ENCODE data around the gene CCDC179.

Gene CCDC179

GRCh38 chr11:22809893-22810292 is 50.4 kb downstream of the CCDC179 start:
- Histone ChIP-seq H3K9me3 (ENCODE audit: control insufficient read depth in 2 of 2, low read length in 2 of 2) (peaks cover 0 to 3% of the 10 kb centered on the region in 2 donors), H3K27me3 (ENCODE audit: control insufficient read depth in 2 of 2, insufficient read depth in 2 of 2, low read length in 2 of 2) (no peaks in the 10 kb centered on the region), H3K27ac (ENCODE audit: low read depth in 2 of 2, low read length in 2 of 2) (no peak overlapping the region), H3K4me3 (ENCODE audit: low read length in 2 of 2) (no peak overlapping the region), H3K36me3 (ENCODE audit: control insufficient read depth in 2 of 2, insufficient read depth in 2 of 2, low read length in 2 of 2) (no peaks in the 10 kb centered on the region), H3K9ac (ENCODE audit: low read depth in 1 of 2, low read length in 2 of 2) (no peak overlapping the region), H3K4me1 (ENCODE audit: control insufficient read depth in 2 of 2, insufficient read depth in 2 of 2, low read length in 2 of 2) (no peaks in the 10 kb centered on the region)

GRCh38 chr11:22808571-22809197 is 51.6 kb downstream of the CCDC179 start:
- Histone ChIP-seq H3K9ac (ENCODE audit: low read depth in 1 of 2, low read length in 2 of 2) (no peak overlapping the region), H3K4me3 (ENCODE audit: low read length in 2 of 2) (no peak overlapping the region), H3K36me3 (ENCODE audit: control insufficient read depth in 2 of 2, insufficient read depth in 2 of 2, low read length in 2 of 2) (no peaks in the 10 kb centered on the region), H3K27ac (ENCODE audit: low read depth in 2 of 2, low read length in 2 of 2) (no peak overlapping the region), H3K4me1 (ENCODE audit: control insufficient read depth in 2 of 2, insufficient read depth in 2 of 2, low read length in 2 of 2) (no peaks in the 10 kb centered on the region), H3K9me3 (ENCODE audit: control insufficient read depth in 2 of 2, low read length in 2 of 2) (peaks cover 0 to 3% of the 10 kb centered on the region in 2 donors), H3K27me3 (ENCODE audit: control insufficient read depth in 2 of 2, insufficient read depth in 2 of 2, low read length in 2 of 2) (no peaks in the 10 kb centered on the region)

GRCh38 chr11:22807855-22808570 is 52.3 kb downstream of the CCDC179 start:
- Histone ChIP-seq H3K4me1 (ENCODE audit: control insufficient read depth in 2 of 2, insufficient read depth in 2 of 2, low read length in 2 of 2) (no peaks in the 10 kb centered on the region), H3K27ac (ENCODE audit: low read depth in 2 of 2, low read length in 2 of 2) (no peak overlapping the region), H3K9me3 (ENCODE audit: control insufficient read depth in 2 of 2, low read length in 2 of 2) (peaks cover 0 to 3% of the 10 kb centered on the region in 2 donors), H3K36me3 (ENCODE audit: control insufficient read depth in 2 of 2, insufficient read depth in 2 of 2, low read length in 2 of 2) (no peaks in the 10 kb centered on the region), H3K4me3 (ENCODE audit: low read length in 2 of 2) (no peak overlapping the region), H3K27me3 (ENCODE audit: control insufficient read depth in 2 of 2, insufficient read depth in 2 of 2, low read length in 2 of 2) (no peaks in the 10 kb centered on the region), H3K9ac (ENCODE audit: low read depth in 1 of 2, low read length in 2 of 2) (no peak overlapping the region)

- Histone ChIP-seq H3K4me3 (ENCODE audit: low read length in 2 of 2) (no peak overlapping the region), H3K36me3 (ENCODE audit: control insufficient read depth in 2 of 2, insufficient read depth in 2 of 2, low read length in 2 of 2) (no peaks in the 10 kb centered on the region), H3K9ac (ENCODE audit: low read depth in 1 of 2, low read length in 2 of 2) (no peak overlapping the region), H3K4me1 (ENCODE audit: control insufficient read depth in 2 of 2, insufficient read depth in 2 of 2, low read length in 2 of 2) (no peaks in the 10 kb centered on the region), H3K27ac (ENCODE audit: low read depth in 2 of 2, low read length in 2 of 2) (no peak overlapping the region), H3K27me3 (ENCODE audit: control insufficient read depth in 2 of 2, insufficient read depth in 2 of 2, low read length in 2 of 2) (no peaks in the 10 kb centered on the region), H3K9me3 (ENCODE audit: control insufficient read depth in 2 of 2, low read length in 2 of 2) (peaks cover 0 to 3% of the 10 kb centered on the region in 2 donors)
Measured at GRCh38 chr11:22807391-22807790, 52.9 kb downstream of the CCDC179 start.

- Histone ChIP-seq H3K27me3 (ENCODE audit: control insufficient read depth in 2 of 2, insufficient read depth in 2 of 2, low read length in 2 of 2) (no peaks in the 10 kb centered on the region), H3K27ac (ENCODE audit: low read depth in 2 of 2, low read length in 2 of 2) (no peak overlapping the region), H3K4me3 (ENCODE audit: low read length in 2 of 2) (no peak overlapping the region), H3K9ac (ENCODE audit: low read depth in 1 of 2, low read length in 2 of 2) (no peak overlapping the region), H3K4me1 (ENCODE audit: control insufficient read depth in 2 of 2, insufficient read depth in 2 of 2, low read length in 2 of 2) (no peaks in the 10 kb centered on the region), H3K36me3 (ENCODE audit: control insufficient read depth in 2 of 2, insufficient read depth in 2 of 2, low read length in 2 of 2) (no peaks in the 10 kb centered on the region), H3K9me3 (ENCODE audit: control insufficient read depth in 2 of 2, low read length in 2 of 2) (no peaks in the 10 kb centered on the region)
Measured at GRCh38 chr11:22802861-22803260, 57.4 kb downstream of the CCDC179 start.

GRCh38 chr11:22800482-22800881 is 59.8 kb downstream of the CCDC179 start:
- no peaks in the 10 kb centered on the region for H3K27me3 ChIP-seq (ENCODE audit: control insufficient read depth in 2 of 2, insufficient read depth in 2 of 2, low read length in 2 of 2)
- no peaks in the 10 kb centered on the region for H3K9me3 ChIP-seq (ENCODE audit: control insufficient read depth in 2 of 2, low read length in 2 of 2)
- no peaks in the 10 kb centered on the region for H3K36me3 ChIP-seq (ENCODE audit: control insufficient read depth in 2 of 2, insufficient read depth in 2 of 2, low read length in 2 of 2)
- H3K4me3 ChIP-seq (ENCODE audit: low read length in 2 of 2), result no peak overlapping the region
- no peak overlapping the region for H3K27ac ChIP-seq (ENCODE audit: low read depth in 2 of 2, low read length in 2 of 2)
- no peaks in the 10 kb centered on the region for H3K4me1 ChIP-seq (ENCODE audit: control insufficient read depth in 2 of 2, insufficient read depth in 2 of 2, low read length in 2 of 2)
- no peak overlapping the region for H3K9ac ChIP-seq (ENCODE audit: low read depth in 1 of 2, low read length in 2 of 2)

- H3K4me1 ChIP-seq (ENCODE audit: control insufficient read depth in 2 of 2, insufficient read depth in 2 of 2, low read length in 2 of 2), result no peaks in the 10 kb centered on the region
- no peak overlapping the region for H3K4me3 ChIP-seq (ENCODE audit: low read length in 2 of 2)
- H3K9ac ChIP-seq (ENCODE audit: low read depth in 1 of 2, low read length in 2 of 2), result no peak overlapping the region
- H3K9me3 ChIP-seq (ENCODE audit: control insufficient read depth in 2 of 2, low read length in 2 of 2), result no peaks in the 10 kb centered on the region
- H3K36me3 ChIP-seq (ENCODE audit: control insufficient read depth in 2 of 2, insufficient read depth in 2 of 2, low read length in 2 of 2), result no peaks in the 10 kb centered on the region
- H3K27ac ChIP-seq (ENCODE audit: low read depth in 2 of 2, low read length in 2 of 2), result no peak overlapping the region
- no peaks in the 10 kb centered on the region for H3K27me3 ChIP-seq (ENCODE audit: control insufficient read depth in 2 of 2, insufficient read depth in 2 of 2, low read length in 2 of 2)
Measured at GRCh38 chr11:22798901-22799300, 61.4 kb downstream of the CCDC179 start.

GRCh38 chr11:22797047-22797446 is 63.2 kb downstream of the CCDC179 start:
- no peaks in the 10 kb centered on the region for H3K4me1 ChIP-seq (ENCODE audit: control insufficient read depth in 2 of 2, insufficient read depth in 2 of 2, low read length in 2 of 2)
- H3K4me3 ChIP-seq (ENCODE audit: low read length in 2 of 2), result no peak overlapping the region
- H3K27ac ChIP-seq (ENCODE audit: low read depth in 2 of 2, low read length in 2 of 2), result no peak overlapping the region
- no peak overlapping the region for H3K9ac ChIP-seq (ENCODE audit: low read depth in 1 of 2, low read length in 2 of 2)
- no peaks in the 10 kb centered on the region for H3K27me3 ChIP-seq (ENCODE audit: control insufficient read depth in 2 of 2, insufficient read depth in 2 of 2, low read length in 2 of 2)
- no peaks in the 10 kb centered on the region for H3K36me3 ChIP-seq (ENCODE audit: control insufficient read depth in 2 of 2, insufficient read depth in 2 of 2, low read length in 2 of 2)
- no peaks in the 10 kb centered on the region for H3K9me3 ChIP-seq (ENCODE audit: control insufficient read depth in 2 of 2, low read length in 2 of 2)
